ENCODE results near the gene CD3G.
"Not testable (repeated sequence)": the region's sequence is repeated elsewhere in the genome, so short reads cannot be mapped to it uniquely, and the experiment has no call there.

Gene CD3G

DNA sequence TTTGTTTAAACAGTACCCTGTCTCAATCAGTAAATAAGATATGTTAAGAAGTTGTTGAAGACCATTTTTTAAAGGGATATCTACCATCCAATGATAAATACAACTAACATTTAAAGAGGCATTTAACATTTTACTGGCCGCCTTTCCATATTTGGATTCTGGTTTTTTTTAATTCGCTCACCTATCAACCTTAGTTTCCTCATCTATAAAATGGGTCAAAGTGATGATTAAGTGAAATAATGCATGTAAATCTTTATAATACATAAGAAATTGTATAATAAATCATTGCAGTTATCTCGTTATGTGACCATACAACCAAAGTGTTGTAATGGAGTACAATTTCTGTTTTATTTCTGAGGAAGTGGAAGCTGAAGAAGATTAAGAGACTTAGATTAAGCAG lies 39.5 kb downstream of the CD3G start:
- no peak for DNase-seq

DNA sequence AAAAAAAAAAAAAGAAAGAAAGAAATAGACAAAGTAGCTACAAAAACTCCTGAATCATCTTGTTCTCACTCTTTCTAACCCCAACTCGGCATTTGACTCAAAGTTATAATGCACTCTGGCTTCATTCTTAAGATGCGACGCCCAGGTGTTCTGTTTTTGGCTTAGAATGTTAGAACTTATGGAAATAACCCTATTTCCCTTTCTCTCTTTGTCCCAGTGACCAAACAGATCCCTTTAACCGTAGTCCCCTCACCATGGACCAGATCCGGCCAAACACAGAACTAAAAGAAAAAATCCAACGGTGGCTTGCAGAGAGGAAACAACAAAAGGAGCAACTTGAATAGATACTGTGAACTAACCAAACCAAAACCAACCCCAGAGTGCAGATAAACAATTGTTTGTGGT lies 52.0 kb downstream of the CD3G start:
- no peak for DNase-seq

DNA sequence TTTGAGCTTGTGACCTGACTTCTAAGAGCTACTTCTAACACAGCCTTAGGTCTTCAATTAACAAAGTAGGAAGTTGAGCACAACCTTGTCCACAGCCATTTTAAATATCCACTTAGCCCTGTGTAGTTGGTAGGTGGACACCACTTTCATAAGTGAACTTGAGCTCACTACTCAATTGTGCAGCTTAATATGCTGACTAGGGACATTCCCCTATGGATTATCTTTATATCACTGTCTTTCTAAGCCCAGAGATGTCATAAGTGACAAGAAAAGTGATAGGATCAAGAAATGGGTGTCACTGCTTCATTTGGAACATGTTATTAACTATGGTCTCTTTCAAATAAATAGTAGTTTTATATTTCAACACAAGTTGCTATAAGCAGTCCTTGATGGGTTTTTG lies 53.3 kb downstream of the CD3G start:
- no peak for DNase-seq

DNA sequence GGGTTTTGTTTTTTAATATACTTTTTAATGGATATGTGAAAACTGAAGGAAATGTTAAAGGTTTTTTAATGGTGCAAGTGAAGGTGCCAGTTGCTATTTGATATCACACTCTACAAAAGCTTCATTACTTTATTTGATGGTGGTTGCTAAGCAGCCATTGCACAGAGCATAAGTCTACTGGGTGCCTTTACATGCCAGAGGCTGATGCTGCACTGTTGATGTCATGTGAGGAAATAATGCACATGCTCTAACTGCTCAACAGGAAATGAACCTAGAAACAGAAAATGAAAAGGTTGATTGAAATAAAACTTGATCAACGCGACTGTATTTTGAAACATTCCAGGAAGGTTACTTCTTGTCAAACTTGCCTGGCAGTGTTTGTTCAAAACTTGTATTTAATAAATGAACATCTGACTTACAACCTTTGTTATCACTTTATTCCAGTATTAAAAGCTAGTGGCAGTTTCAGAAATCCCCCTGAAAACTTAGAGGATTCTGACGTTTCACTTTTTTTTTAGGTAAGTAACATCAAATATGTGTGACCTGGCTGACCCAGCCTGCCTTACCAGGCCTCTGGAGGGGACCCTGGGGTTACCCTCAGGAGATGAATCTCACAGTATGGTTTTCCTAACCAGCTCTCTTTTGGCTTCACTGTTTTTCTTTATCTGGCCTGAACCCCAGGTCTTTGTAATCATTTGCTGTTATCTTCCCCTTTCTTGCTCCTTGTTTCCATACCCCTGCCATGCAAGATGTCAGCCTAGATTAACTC lies 54.8 kb downstream of the CD3G start:
- no peak for DNase-seq

DNA sequence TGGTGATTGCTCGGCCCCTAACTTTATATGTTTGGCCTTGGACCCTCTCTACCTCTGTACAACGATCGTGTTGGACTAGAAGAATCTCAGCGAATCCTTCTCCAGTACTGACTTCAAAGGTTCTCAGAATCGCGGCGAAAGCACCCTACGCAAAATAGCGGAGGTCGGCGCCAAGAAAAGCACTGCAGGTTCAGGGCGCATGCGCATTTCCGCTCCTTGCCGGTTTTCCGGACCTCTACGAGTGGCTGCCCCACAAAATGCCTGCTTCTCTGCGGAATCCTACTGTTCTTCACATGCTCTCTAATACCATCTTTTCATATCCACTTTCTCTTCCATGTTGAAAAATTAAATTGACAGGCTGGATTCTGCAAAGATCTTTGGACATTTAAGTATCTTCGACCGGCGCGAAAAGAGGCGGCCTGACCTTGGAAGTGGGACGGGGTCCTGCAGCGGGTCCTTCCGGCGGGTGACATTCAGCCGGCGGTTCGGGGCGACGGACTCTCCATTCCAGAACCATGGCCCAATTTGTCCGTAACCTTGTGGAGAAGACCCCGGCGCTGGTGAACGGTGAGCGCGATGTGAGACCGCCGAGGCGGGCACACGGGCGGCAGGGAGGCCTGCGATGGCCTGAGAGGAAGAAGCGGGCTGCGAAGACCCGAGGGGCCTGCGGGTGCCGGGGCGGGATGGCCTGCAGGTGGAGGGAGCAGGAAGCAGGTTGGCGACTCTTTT lies 57.2 kb downstream of the CD3G start, which contains the start of gene ATP5MG:
Gene ATP5MG, plus strand, starts transcription at position 456 of the 729 bp plus-strand sequence. Its CDS starts 60 bp downstream, at position 516.
- peak; percentile 91 for DNase-seq

DNA sequence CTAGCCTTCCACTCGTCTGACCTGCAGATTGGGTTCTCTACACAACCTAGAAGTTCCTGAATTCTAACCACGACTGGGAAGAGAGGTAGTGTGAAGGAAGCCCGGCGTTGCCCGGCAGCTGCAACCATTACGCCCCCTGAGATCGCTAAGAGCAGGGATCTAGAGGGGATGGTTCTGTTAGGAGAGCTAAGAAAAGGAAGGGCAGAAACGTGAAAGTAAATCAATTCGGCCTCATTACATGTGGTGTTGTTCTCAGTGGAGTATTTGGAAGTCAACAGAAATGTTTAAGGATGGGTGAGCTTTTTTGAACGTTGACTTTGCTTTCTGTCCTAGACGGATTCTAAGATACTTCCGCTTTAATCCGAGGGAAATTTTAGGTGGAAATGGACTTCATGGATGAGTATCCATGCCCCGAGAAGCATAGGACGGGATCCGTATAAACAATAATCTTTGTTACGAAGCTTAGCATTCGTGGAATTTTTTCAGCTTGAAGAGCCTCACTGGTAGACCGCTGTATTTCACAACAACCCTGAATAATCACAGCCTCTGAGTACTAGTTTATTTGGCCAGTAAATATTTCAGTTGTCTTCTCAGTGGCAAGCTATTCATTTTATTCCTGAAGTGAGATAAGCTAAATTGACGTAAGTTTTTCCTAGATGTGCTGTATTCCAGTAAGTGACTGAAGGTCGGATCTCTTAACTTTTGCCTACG lies 57.9 kb downstream of the CD3G start:
- DNase-seq = no peak

DNA sequence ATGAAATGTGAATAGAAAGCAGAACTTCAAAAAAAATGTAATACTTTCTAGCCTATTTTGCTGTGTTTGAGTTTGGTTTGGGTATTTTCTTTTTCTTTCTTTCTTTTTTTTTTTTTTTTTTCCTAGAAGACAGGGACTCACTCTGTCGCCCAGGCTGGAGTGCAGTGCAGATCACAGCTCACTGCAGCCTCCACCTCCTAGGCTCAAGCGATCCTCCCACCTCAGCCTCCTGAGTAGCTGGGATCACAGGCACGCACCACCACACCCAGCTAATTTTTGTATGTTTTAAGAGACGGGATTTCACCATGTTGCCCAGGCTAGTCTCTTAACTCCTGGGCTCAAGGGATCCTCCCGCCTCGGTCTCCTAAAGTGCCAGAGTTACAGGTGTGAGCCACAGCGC lies 58.5 kb downstream of the CD3G start:
- not testable (repeated sequence) for DNase-seq
